Cardiac fibroblast (primary cell): Measurements from ENCODE around the gene ADGRD2.

Source experiments
- DNase-seq, 2 donors: peaks; one replicate each; pipeline versions ENCODE4 v3.0.0 to v3.0.0-alpha.2; 2010; ENCODE audit warnings: low read depth in 2 of 2
- H3K4me3 ChIP-seq, 2 donors: replicated peaks in 1 of 2; 1 replicate in 1 of 2; 2 replicates in 1 of 2; pipeline ENCODE4 v1.5.1; 2011; ENCODE audit warnings: low read depth in 2 of 2, low read length in 2 of 2, mild to moderate bottlenecking in 2 of 2, moderate library complexity in 1 of 2
- TF ChIP-seq, protein P1 (sequence below): IDR thresholded peaks from one replicate; pipeline ENCODE4 v1.5.1; 2011; ENCODE audit warnings: low read depth, mild to moderate bottlenecking, low read length, inconsistent platforms

The ADGRD2 gene

DNA sequence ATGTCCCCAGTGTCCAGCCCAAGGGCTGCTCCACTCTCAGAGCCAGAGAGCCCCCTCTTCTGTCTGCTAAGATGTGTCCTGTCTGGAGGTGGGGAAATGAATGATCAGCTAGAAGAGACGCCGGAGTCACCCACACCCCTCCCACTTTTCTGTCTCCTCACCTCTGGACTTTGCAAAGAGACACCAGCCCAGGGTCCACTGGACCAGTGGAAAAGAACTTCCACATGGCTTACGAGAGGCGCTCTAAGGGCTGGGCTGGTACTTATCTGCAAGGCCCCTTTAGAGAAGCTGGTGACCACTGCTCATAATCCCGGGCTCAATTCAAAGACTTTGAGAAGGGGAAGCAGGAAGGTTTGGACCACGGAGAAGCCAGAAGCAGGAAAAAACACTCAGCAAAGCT lies 47.8 kb downstream of the ADGRD2 start:
- no peak for DNase-seq
- H3K4me3 ChIP-seq = no peak overlapping the region
- TF ChIP-seq, protein P1, sequence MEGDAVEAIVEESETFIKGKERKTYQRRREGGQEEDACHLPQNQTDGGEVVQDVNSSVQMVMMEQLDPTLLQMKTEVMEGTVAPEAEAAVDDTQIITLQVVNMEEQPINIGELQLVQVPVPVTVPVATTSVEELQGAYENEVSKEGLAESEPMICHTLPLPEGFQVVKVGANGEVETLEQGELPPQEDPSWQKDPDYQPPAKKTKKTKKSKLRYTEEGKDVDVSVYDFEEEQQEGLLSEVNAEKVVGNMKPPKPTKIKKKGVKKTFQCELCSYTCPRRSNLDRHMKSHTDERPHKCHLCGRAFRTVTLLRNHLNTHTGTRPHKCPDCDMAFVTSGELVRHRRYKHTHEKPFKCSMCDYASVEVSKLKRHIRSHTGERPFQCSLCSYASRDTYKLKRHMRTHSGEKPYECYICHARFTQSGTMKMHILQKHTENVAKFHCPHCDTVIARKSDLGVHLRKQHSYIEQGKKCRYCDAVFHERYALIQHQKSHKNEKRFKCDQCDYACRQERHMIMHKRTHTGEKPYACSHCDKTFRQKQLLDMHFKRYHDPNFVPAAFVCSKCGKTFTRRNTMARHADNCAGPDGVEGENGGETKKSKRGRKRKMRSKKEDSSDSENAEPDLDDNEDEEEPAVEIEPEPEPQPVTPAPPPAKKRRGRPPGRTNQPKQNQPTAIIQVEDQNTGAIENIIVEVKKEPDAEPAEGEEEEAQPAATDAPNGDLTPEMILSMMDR = no peak

DNA sequence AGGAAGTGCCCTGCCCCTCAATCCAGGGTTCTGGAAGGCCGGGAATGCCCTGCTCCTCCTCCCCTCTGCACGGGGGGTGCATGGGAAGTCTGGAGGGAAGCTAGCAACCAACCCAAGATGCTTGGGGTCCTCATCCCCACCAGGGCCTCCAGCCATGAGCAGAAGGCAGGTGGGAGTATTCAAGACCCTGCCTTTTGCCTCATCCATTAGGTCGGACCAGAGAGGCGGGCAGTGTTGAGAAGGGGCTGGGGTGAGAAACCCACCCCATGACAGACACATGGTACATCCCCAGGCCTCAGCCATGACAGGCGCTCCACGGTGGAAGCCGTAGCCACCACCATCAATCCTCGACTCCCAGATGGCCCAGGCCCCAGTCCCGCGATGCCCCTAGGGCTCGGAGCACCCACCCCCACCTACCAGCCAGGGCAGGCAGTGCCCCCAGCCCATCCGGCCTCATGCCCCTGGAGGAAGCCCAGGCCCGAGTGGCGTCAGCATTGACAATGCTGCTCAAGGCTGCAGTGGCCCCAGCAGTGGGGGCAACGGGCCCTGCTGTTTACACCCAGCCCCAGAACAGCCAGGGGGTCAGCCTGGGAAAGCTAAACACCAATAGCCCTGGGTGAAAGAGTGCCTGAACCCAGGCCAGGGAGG lies 48.4 kb downstream of the ADGRD2 start:
- H3K4me3 ChIP-seq = no peak overlapping the region
- DNase-seq = no peak
- TF ChIP-seq, protein P1 = no peak

DNA sequence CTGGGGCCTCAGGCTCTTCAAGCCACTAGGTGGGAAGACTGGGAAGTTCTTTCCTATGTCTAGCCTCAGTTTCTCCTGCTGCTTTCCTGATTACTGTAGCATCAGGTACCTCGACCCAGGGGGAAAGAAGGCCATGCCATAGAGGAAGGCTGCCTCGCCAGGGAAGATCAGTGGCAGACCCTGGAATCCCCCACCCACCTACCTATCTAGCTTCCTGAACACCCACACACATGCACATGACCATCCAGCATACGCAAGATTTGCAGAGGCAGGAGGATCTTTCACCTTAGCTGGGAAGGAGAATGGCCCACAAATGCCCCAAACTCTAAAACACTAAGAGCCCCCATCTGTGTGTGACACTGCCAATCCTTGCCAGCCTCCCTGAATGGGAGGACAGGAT lies 49.0 kb downstream of the ADGRD2 start:
- no peak overlapping the region for H3K4me3 ChIP-seq
- DNase-seq = no peak
- TF ChIP-seq, protein P1 = no peak

DNA sequence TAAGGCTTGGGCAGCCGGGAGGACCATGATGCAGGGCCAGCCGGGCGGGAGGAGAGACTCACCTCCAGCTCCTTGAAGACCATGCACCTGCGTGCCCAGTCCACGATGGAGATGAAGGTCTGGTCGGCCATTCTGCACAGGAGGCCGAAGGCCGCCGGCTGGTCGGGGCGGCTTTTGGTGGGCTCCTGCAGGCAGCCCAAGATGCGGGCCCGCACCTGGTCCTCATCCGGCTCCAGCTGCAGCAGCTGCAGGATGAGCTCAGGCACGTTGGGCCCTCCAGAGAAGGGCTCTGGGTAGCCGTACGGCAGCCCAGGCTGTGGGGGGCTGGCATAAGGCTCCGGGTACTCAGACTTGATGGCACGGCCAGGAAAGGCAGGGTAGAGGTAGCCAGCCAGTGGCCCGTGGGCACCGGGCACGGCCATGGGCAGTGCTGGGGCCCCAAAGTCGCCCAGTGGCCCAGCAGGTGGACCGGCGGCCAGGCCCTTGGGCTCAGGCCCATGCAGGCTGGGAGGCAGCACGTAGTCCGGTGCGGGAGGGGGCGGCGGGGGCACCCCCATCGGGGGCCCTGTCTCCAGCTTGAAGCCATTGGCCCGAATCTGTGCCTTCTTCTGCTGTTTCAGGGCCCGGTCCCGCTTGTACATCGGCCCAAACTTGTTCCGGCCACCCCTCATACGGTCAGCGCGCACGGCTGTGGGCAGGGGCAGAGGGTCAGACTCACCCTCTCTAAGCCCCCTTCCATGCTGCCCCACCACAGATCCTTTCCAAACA lies 50.0 kb downstream of the ADGRD2 start:
- H3K4me3 ChIP-seq = no peak overlapping the region
- TF ChIP-seq, protein P1 = no peak

DNA sequence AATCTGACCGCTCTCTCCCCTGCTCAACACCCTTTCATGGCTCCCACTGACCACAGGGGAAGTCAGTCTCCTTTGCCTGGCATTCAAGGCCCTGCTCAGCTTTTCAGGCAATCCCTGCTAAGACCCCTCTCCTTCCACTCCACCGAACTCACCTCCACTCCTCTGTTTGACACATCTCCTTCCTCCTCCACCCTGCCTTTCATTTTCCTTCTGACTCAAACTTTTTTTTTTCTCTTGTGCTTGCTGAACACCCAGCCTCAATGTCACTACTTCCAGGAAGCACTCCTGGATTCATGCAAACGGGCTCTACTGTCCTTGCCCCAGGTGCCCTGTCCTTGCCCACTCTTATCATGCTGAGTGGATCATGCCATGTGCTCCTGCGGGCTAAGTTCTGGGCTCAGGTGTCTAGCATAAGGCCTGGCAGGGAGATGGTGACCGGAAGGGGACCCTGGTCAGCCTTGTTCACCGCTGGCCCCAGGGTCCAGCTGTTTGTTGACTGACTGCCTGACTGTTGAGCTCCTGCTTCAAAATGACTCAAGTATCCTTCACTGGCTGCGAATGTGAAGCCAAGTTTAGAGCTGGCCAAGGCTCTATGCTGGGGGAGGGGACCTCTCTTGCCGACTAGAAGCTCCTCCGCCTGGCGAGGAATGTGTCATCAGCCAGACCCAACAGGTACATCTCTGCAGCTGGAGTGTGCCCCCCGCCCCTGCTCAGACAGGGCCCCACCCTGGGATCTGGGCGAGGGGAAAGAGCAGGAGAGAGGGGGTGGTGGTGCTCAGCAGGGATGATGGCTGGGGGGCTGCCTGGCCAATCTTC lies 50.8 kb downstream of the ADGRD2 start:
- no peak overlapping the region for H3K4me3 ChIP-seq
- no peak for DNase-seq
- TF ChIP-seq, protein P1 = no peak

More for the DNA sequence above, 50.0 kb downstream of the ADGRD2 start:
- DNase-seq = no peak

DNA sequence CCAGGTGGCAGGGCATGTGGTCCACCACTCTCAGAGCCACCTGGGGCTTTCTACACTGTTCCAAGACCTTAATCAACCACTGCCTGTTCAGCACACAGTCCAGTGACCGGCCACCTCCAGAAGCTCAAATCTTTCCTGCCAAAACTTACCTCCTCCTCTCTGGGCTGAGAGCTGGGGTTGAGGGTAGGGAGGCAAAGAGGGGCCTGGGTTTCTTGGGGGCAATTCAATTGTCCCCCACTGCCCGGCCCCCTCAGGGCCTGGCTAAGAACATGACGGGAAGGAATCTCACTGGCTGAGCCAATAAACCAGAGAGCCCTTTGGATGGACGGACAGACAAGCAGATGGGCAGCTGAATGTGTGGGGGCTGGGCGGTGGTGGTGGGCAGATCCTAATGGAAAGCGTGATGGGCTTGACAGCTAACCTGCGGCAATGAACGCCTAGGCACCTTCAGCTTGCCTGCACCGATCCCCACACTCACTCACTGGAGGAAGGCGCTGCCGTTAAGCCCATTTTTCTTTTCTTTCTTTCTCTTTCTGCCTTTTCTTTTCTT lies 51.6 kb downstream of the ADGRD2 start:
- no peak overlapping the region for H3K4me3 ChIP-seq
- no peak for DNase-seq
- TF ChIP-seq, protein P1 = no peak
